Measurements from ENCODE around the gene KCNQ1. TPM values are rescaled to one million over a fixed set of nuclear protein-coding genes. Genes with fewer than 3 reads are reported as not detected.

Gene KCNQ1
- total and polyA plus RNA-seq, 4 donors, result 15.4 to 41.7 (median 26.2) TPM

- TF ChIP-seq CTCF (IDR thresholded peaks at IDR 0.05; ENCODE audit: control extremely low read depth, extremely low read depth), result no peak
- WGBS, 2 donors, result 93 to 95% methylated on average over 6 of the region's 6 CpGs
- no peaks in the 10 kb centered on the region for H3K36me3 ChIP-seq (ENCODE audit: control insufficient read depth in 4 of 4, insufficient read depth in 4 of 4, low read length in 4 of 4)
These were observed 259.5 kb downstream of the KCNQ1 start for GRCh38 chr11:2704356-2704755.

GRCh38 chr11:2704896-2705606 is 260.2 kb downstream of the KCNQ1 start:
- Histone ChIP-seq H3K9me3 (ENCODE audit: control insufficient read depth in 4 of 4, insufficient read depth in 3 of 4, low read length in 3 of 4) (peaks cover 0 to 5% (median 0%) of the 10 kb centered on the region in 4 donors), H3K27me3 (ENCODE audit: control insufficient read depth in 3 of 3, insufficient read depth in 3 of 3, low read length in 2 of 3) (no peaks in the 10 kb centered on the region), H3K4me1 (ENCODE audit: control insufficient read depth in 5 of 5, insufficient read depth in 5 of 5, low read length in 5 of 5) (peaks cover 0 to 52% (median 15%) of the 10 kb centered on the region in 5 donors), H3K27ac (ENCODE audit: low read depth in 1 of 2, low read length in 1 of 2) (no peak overlapping the region), H3K9ac (ENCODE audit: insufficient read depth in 1 of 2, low read length in 2 of 2) (no peak overlapping the region), H3K36me3 (ENCODE audit: control insufficient read depth in 4 of 4, insufficient read depth in 4 of 4, low read length in 4 of 4) (no peaks in the 10 kb centered on the region), H3K4me3 (no peak overlapping the region)
- no peak for ATAC-seq (ENCODE audit: insufficient read depth, low FRiP score)
- WGBS, 2 donors, result 73 to 84% methylated on average over 14 of the region's 14 CpGs
- DNase-seq, result no peak
- TF ChIP-seq CTCF (IDR thresholded peaks at IDR 0.05; ENCODE audit: control extremely low read depth, extremely low read depth), result no peak

More at GRCh38 chr11:2704356-2704755, 259.5 kb downstream of the KCNQ1 start:
- no peak for DNase-seq
- Histone ChIP-seq H3K27ac (ENCODE audit: low read depth in 1 of 2, low read length in 1 of 2) (no peak overlapping the region), H3K4me3 (no peak overlapping the region), H3K9ac (ENCODE audit: insufficient read depth in 1 of 2, low read length in 2 of 2) (no peak overlapping the region), H3K4me1 (ENCODE audit: control insufficient read depth in 5 of 5, insufficient read depth in 5 of 5, low read length in 5 of 5) (peaks cover 0 to 45% (median 15%) of the 10 kb centered on the region in 5 donors), H3K27me3 (ENCODE audit: control insufficient read depth in 3 of 3, insufficient read depth in 3 of 3, low read length in 2 of 3) (no peaks in the 10 kb centered on the region), H3K9me3 (ENCODE audit: control insufficient read depth in 4 of 4, insufficient read depth in 3 of 4, low read length in 3 of 4) (peaks cover 0 to 5% (median 0%) of the 10 kb centered on the region in 4 donors)
- no peak for ATAC-seq (ENCODE audit: insufficient read depth, low FRiP score)

GRCh38 chr11:2706321-2706720 is 261.5 kb downstream of the KCNQ1 start:
- H3K9ac ChIP-seq (ENCODE audit: insufficient read depth in 1 of 2, low read length in 2 of 2), result no peak overlapping the region
- no peak for TF ChIP-seq CTCF (IDR thresholded peaks at IDR 0.05; ENCODE audit: control extremely low read depth, extremely low read depth)
- no peaks in the 10 kb centered on the region for H3K27me3 ChIP-seq (ENCODE audit: control insufficient read depth in 3 of 3, insufficient read depth in 3 of 3, low read length in 2 of 3)
- H3K4me3 ChIP-seq, result no peak overlapping the region
- H3K27ac ChIP-seq (ENCODE audit: low read depth in 1 of 2, low read length in 1 of 2), result no peak overlapping the region
- H3K4me1 ChIP-seq (ENCODE audit: control insufficient read depth in 5 of 5, insufficient read depth in 5 of 5, low read length in 5 of 5), result peaks cover 0 to 41% (median 12%) of the 10 kb centered on the region in 5 donors
- 98 to 100% methylated on average over 1 of the region's 1 CpG for WGBS, 2 donors
- ATAC-seq (ENCODE audit: insufficient read depth, low FRiP score), result no peak
- peaks cover 0 to 5% (median 0%) of the 10 kb centered on the region in 4 donors for H3K9me3 ChIP-seq (ENCODE audit: control insufficient read depth in 4 of 4, insufficient read depth in 3 of 4, low read length in 3 of 4)
- no peaks in the 10 kb centered on the region for H3K36me3 ChIP-seq (ENCODE audit: control insufficient read depth in 4 of 4, insufficient read depth in 4 of 4, low read length in 4 of 4)
- no peak for DNase-seq
